ENCODE results near the gene COMMD6.

- TF ChIP-seq EZH2 (IDR thresholded peaks at IDR 0.05; ENCODE audit: insufficient read depth, poor library complexity, severe bottlenecking) (no peak), EZH2phosphoT487 (IDR thresholded peaks at IDR 0.05; ENCODE audit: insufficient read depth, low read depth) (no peak)
Observed at GRCh38 chr13:75583091-75583490, 45.5 kb upstream of the COMMD6 start.
